ENCODE results near the gene MAML1. TPM values are rescaled to one million over a fixed set of nuclear protein-coding genes. Genes with fewer than 3 reads are reported as not detected.

Gene MAML1
- total and polyA plus RNA-seq, 10 of the 15 experiments (the other 5 are each of a cell fraction or from before 2014, with no cell fraction given) = 0.42 to 23.9 (median 7.3) TPM

DNA sequence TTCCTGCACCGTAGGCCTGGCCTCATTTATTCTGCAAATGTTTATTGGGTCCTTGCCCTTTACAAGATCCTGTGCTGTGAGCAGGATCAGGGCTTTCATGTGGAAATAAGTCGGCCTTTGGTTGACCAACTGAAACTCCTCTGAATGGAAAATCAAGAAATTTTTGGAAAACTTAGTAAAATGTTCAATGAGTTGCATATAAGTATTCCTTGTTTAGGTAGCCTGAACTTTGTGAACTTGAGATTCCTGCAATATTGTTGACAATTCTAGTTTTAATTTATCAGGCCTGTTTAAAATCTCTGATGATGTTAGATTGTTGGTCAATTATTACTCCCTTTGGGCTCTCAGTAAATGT is 1.1 kb downstream of the MAML1 start:
- H3K27me3 ChIP-seq (replicated peaks in 1 of 2; ENCODE audit: control insufficient read depth in 2 of 2, insufficient read depth in 2 of 2, low read length in 1 of 2) = no peaks in the 10 kb centered on the region
- intact Hi-C loops (cut with micrococcal nuclease; ENCODE audit: unreplicated experiment) (loop anchor here (2.0 kb wide), 1 partner anchor 35 kb away; the partner anchor contains the start of gene CANX), in situ Hi-C loops (cut with MboI) (no loop called here)
- no peak overlapping the region for H2AFZ ChIP-seq (ENCODE audit: control insufficient read depth, low read depth, low read length)
- DNase-seq (ENCODE audit: low read depth, low spot score) (no peak), ATAC-seq (no peak), FAIRE-seq (no peak)
- peaks cover 57% of the 10 kb centered on the region for H3K79me2 ChIP-seq (ENCODE audit: control insufficient read depth, insufficient read depth, low read length)
- peak overlapping the region; percentile 68 for H3K27ac ChIP-seq (ENCODE audit: control insufficient read depth, insufficient read depth)
- no TSS peak for BruUV-seq (replicated peaks)
- CTCF ChIA-PET = interaction anchor here (4.2 kb wide), 1 partner anchor 29 kb away, joined by 25 read pairs; no protein-coding TSS in a partner anchor
- H3K4me3 ChIP-seq = peak overlapping the region; percentile 84
- H3K36me3 ChIP-seq (ENCODE audit: control insufficient read depth in 2 of 2, insufficient read depth in 2 of 2, low read length in 1 of 2) = peaks cover 2 to 17% of the 10 kb centered on the region in 2 experiments
- no peaks in the 10 kb centered on the region for H3K9me3 ChIP-seq (replicated peaks; ENCODE audit: control insufficient read depth, insufficient read depth, low read length)
- H3K4me2 ChIP-seq (ENCODE audit: control insufficient read depth, insufficient read depth) = peak overlapping the region; percentile 36
- RAD21 ChIA-PET (ENCODE audit: unreplicated experiment) = interaction anchor here (2.2 kb wide), 1 partner anchor 26 kb away, joined by 7 read pairs; no protein-coding TSS in a partner anchor
- peaks cover 6% of the 10 kb centered on the region; the same call in 1 of the 2 replicates for H3K4me1 ChIP-seq (ENCODE audit: control insufficient read depth, insufficient read depth, low read length)
- POLR2A ChIA-PET = interaction anchor here (0.5 kb wide), 1 partner anchor 190 kb away, joined by 4 read pairs; no protein-coding TSS in a partner anchor
- WGBS (ENCODE audit: insufficient coverage, insufficient replicate concordance, low lambda C conversion rate, missing lambda C conversion rate) = 0% methylated on average over 2 of the region's 2 CpGs
- TF ChIP-seq, protein P1, sequence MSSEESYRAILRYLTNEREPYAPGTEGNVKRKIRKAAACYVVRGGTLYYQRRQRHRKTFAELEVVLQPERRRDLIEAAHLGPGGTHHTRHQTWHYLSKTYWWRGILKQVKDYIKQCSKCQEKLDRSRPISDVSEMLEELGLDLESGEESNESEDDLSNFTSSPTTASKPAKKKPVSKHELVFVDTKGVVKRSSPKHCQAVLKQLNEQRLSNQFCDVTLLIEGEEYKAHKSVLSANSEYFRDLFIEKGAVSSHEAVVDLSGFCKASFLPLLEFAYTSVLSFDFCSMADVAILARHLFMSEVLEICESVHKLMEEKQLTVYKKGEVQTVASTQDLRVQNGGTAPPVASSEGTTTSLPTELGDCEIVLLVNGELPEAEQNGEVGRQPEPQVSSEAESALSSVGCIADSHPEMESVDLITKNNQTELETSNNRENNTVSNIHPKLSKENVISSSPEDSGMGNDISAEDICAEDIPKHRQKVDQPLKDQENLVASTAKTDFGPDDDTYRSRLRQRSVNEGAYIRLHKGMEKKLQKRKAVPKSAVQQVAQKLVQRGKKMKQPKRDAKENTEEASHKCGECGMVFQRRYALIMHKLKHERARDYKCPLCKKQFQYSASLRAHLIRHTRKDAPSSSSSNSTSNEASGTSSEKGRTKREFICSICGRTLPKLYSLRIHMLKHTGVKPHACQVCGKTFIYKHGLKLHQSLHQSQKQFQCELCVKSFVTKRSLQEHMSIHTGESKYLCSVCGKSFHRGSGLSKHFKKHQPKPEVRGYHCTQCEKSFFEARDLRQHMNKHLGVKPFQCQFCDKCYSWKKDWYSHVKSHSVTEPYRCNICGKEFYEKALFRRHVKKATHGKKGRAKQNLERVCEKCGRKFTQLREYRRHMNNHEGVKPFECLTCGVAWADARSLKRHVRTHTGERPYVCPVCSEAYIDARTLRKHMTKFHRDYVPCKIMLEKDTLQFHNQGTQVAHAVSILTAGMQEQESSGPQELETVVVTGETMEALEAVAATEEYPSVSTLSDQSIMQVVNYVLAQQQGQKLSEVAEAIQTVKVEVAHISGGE (CRISPR knock-in tag; IDR thresholded peaks at IDR 0.05) = no peak
- TF ChIP-seq LARP7 (IDR thresholded peaks at IDR 0.05) = no peak
- TF ChIP-seq ZNF384 (IDR thresholded peaks at IDR 0.05; ENCODE audit: borderline replicate concordance, low read depth, low read length) = no peak
- no peak for TF ChIP-seq FOXM1 (IDR thresholded peaks at IDR 0.05; ENCODE audit: low read depth, low read length)
- no peak for TF ChIP-seq RAD51 (IDR thresholded peaks at IDR 0.05)
- TF ChIP-seq CBX5 (IDR thresholded peaks at IDR 0.05; ENCODE audit: low read depth) = no peak
- TF ChIP-seq, protein P2, sequence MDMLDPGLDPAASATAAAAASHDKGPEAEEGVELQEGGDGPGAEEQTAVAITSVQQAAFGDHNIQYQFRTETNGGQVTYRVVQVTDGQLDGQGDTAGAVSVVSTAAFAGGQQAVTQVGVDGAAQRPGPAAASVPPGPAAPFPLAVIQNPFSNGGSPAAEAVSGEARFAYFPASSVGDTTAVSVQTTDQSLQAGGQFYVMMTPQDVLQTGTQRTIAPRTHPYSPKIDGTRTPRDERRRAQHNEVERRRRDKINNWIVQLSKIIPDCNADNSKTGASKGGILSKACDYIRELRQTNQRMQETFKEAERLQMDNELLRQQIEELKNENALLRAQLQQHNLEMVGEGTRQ (IDR thresholded peaks at IDR 0.05; ENCODE audit: borderline replicate concordance, low read depth, low read length) = no peak
- TF ChIP-seq FOS (IDR thresholded peaks at IDR 0.05; ENCODE audit: borderline replicate concordance, extremely low read depth, insufficient read length) = no peak
- no peak for TF ChIP-seq CREM (IDR thresholded peaks at IDR 0.05; ENCODE audit: low read depth)
- TF ChIP-seq SRF (IDR thresholded peaks at IDR 0.05; ENCODE audit: low read depth in 2 of 2, low read length in 2 of 2) = no peak
- TF ChIP-seq, protein P3, sequence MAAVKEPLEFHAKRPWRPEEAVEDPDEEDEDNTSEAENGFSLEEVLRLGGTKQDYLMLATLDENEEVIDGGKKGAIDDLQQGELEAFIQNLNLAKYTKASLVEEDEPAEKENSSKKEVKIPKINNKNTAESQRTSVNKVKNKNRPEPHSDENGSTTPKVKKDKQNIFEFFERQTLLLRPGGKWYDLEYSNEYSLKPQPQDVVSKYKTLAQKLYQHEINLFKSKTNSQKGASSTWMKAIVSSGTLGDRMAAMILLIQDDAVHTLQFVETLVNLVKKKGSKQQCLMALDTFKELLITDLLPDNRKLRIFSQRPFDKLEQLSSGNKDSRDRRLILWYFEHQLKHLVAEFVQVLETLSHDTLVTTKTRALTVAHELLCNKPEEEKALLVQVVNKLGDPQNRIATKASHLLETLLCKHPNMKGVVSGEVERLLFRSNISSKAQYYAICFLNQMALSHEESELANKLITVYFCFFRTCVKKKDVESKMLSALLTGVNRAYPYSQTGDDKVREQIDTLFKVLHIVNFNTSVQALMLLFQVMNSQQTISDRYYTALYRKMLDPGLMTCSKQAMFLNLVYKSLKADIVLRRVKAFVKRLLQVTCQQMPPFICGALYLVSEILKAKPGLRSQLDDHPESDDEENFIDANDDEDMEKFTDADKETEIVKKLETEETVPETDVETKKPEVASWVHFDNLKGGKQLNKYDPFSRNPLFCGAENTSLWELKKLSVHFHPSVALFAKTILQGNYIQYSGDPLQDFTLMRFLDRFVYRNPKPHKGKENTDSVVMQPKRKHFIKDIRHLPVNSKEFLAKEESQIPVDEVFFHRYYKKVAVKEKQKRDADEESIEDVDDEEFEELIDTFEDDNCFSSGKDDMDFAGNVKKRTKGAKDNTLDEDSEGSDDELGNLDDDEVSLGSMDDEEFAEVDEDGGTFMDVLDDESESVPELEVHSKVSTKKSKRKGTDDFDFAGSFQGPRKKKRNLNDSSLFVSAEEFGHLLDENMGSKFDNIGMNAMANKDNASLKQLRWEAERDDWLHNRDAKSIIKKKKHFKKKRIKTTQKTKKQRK (IDR thresholded peaks at IDR 0.05; ENCODE audit: low read depth, low read length) = no peak
- TF ChIP-seq POLR2AphosphoS5 (IDR thresholded peaks at IDR 0.05; ENCODE audit: low read length) = no peak
- TF ChIP-seq ZBED1 (IDR thresholded peaks at IDR 0.05; ENCODE audit: borderline replicate concordance) = no peak
- no peak for TF ChIP-seq POU2F2 (IDR thresholded peaks at IDR 0.05; ENCODE audit: borderline replicate concordance, low read depth, low read length)
- TF ChIP-seq KDM1A (IDR thresholded peaks at IDR 0.05; ENCODE audit: borderline replicate concordance) = no peak
- no peak for TF ChIP-seq ETV6 (conservative IDR thresholded peaks at IDR 0.05 in 1 of 2, IDR thresholded peaks at IDR 0.05 in 1 of 2; ENCODE audit: borderline replicate concordance in 1 of 2, low read depth in 1 of 2)
- TF ChIP-seq ZNF24 (IDR thresholded peaks at IDR 0.05) = no peak
- SMC1A ChIA-PET (ENCODE audit: uncharacterized antibody, unreplicated experiment) = no interaction called here
- H3K9ac ChIP-seq (ENCODE audit: control insufficient read depth, insufficient read depth, low read length) = peak overlapping the region; percentile 74
- no peaks in the 10 kb centered on the region; the same call in 1 of the 2 replicates for H4K20me1 ChIP-seq (ENCODE audit: control insufficient read depth, insufficient read depth)
